ENCODE measurements around the gene GRK1. TPM values are rescaled to one million over a fixed set of nuclear protein-coding genes. Genes with fewer than 3 reads are reported as not detected.

Gene GRK1
- total and polyA plus RNA-seq, 2 of the 8 experiments (the other 6 are each of a cell fraction or from before 2014, with no cell fraction given), result 0.12 TPM; not detected in 1

GRCh38 chr13:113630804-113631203 lies 36.2 kb upstream of the GRK1 start (continued):
- TF ChIP-seq RBBP5 (IDR thresholded peaks at IDR 0.05; ENCODE audit: borderline replicate concordance, low read depth, low read length), result no peak
- TF ChIP-seq MAX (IDR thresholded peaks at IDR 0.05), result no peak
- TF ChIP-seq TCF12 (IDR thresholded peaks at IDR 0.05; ENCODE audit: low read depth, low read length), result no peak
- no peak for TF ChIP-seq TAF7 (optimal IDR thresholded peaks at IDR 0.05; ENCODE audit: borderline replicate concordance, low read depth, low read length)
